ENCODE data around the gene LDLRAD4.

DNA sequence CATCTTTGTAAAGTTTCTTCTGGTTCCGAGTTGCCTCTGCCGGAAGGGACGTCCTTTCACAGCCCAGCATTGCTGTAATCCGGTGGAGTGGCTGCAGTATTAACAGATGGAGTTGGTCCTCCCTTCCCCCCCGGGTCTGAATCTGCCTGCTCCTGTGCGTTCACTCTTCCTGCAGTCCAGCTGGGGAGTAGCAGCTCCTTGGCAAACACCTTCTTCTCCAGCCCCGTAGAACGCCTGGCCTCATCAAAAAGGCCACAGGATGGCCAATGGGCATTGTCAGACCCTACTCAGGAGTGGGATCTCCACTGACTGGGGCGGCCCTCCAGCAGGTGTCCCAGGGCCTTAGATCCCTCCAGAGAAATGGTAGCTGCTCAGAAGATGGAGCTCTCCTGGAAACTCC, 273.8 kb downstream of the LDLRAD4 start:
- TF ChIP-seq, protein P1, sequence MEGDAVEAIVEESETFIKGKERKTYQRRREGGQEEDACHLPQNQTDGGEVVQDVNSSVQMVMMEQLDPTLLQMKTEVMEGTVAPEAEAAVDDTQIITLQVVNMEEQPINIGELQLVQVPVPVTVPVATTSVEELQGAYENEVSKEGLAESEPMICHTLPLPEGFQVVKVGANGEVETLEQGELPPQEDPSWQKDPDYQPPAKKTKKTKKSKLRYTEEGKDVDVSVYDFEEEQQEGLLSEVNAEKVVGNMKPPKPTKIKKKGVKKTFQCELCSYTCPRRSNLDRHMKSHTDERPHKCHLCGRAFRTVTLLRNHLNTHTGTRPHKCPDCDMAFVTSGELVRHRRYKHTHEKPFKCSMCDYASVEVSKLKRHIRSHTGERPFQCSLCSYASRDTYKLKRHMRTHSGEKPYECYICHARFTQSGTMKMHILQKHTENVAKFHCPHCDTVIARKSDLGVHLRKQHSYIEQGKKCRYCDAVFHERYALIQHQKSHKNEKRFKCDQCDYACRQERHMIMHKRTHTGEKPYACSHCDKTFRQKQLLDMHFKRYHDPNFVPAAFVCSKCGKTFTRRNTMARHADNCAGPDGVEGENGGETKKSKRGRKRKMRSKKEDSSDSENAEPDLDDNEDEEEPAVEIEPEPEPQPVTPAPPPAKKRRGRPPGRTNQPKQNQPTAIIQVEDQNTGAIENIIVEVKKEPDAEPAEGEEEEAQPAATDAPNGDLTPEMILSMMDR (conservative IDR thresholded peaks at IDR 0.05), result no peak
- TF ChIP-seq ZFX (IDR thresholded peaks at IDR 0.05), result no peak
